Prostate gland (tissue), 2 donors: ENCODE results near the gene GAB4. TPM values are rescaled to one million over a fixed set of nuclear protein-coding genes. Genes with fewer than 3 reads are reported as not detected.

Experiments
- DNase-seq: peaks from one replicate; pipeline ENCODE4 v3.0.0-alpha.2; 2019; ENCODE audit warnings: low spot score
- H3K27ac ChIP-seq, 2 donors: fragments of 200-600 bp; sonication (generic); 2 replicates each; pipeline ENCODE4 v1.5.1; 2017 to 2019
- H3K27me3 ChIP-seq: fragments of 200-600 bp; sonication (generic); replicated peaks from 2 replicates; pipeline ENCODE4 v1.5.1; 2019; ENCODE audit not compliant: insufficient read depth
- H3K36me3 ChIP-seq, 2 donors: fragments of 200-600 bp; sonication (generic); 1 replicate in 1 of 2; 2 replicates in 1 of 2; pipeline versions ENCODE4 v1.5.1 to v1.8.1; 2017 to 2019
- H3K4me1 ChIP-seq: fragments of 200-600 bp; sonication (generic); replicated peaks from 2 replicates; pipeline ENCODE4 v1.5.1; 2019
- H3K4me3 ChIP-seq, 2 donors: fragments of 200-600 bp; sonication (generic); 2 replicates each; pipeline ENCODE4 v1.5.1; 2017 to 2019
- H3K9me3 ChIP-seq: fragments of 200-600 bp; sonication (generic); 2 replicates; pipeline ENCODE4 v1.5.1; 2017
- CTCF ChIP-seq, 4 experiments: fragments of 200-600 bp in 2 of 4; fragments of 450-650 bp in 2 of 4; sonication (generic) in 2 of 4; IDR thresholded peaks; 1 replicate in 3 of 4; 2 replicates in 1 of 4; pipeline ENCODE4 v1.5.1; 2016 to 2019; ENCODE audit warnings: antibody characterized with exemption in 4 of 4, mild to moderate bottlenecking in 2 of 4, moderate library complexity in 2 of 4
- POLR2A ChIP-seq: fragments of 450-650 bp; IDR thresholded peaks from one replicate; pipeline ENCODE4 v1.6.1; 2016; ENCODE audit warnings: antibody characterized with exemption, mild to moderate bottlenecking
- POLR2AphosphoS5 ChIP-seq: sonication (generic); formaldehyde crosslinking; IDR thresholded peaks from one replicate; pipeline ENCODE4 v1.6.1; 2017; ENCODE audit warnings: antibody characterized with exemption
- WGBS: methylation state at CpG from one replicate; pipeline ENCODE4 v1.1.5; 2018; 5-methylcytosine and 5-hydroxymethylcytosine counted together
- intact Hi-C: fragments of 100-400 bp; cut with DNase I; formaldehyde crosslinking; loops from one replicate; pipeline ENCODE4 v1.14.2; 2022
- total RNA-seq, 2 donors: library from RNA; depleted of rRNA; stranded (reverse); fragments of >200 nt; gene quantifications; one replicate each; pipeline ENCODE4 v1.1.0, GENCODE V29; 2016

Gene GAB4
- total RNA-seq, 2 donors from 2014 or later: 3.4 TPM; not detected in 1

GRCh38 chr22:16960220-16960883 lies 47.7 kb downstream of the GAB4 start:
- Histone ChIP-seq H3K4me3 (no peak overlapping the region), H3K27me3 (no peaks in the 10 kb centered on the region), H3K36me3 (no peaks in the 10 kb centered on the region), H3K27ac (no peak overlapping the region), H3K9me3 (no peaks in the 10 kb centered on the region), H3K4me1 (no peaks in the 10 kb centered on the region)
- TF ChIP-seq CTCF (IDR thresholded peaks at IDR 0.05) (no peak), POLR2A (no peak), POLR2AphosphoS5 (no peak)
- intact Hi-C loops: no loop called here
- 79% methylated on average over 3 of the region's 3 CpGs for WGBS
- no peak for DNase-seq

GRCh38 chr22:16959345-16959930 lies 48.6 kb downstream of the GAB4 start:
- Histone ChIP-seq H3K9me3 (no peaks in the 10 kb centered on the region), H3K36me3 (no peaks in the 10 kb centered on the region), H3K27me3 (no peaks in the 10 kb centered on the region), H3K4me3 (no peak overlapping the region), H3K4me1 (no peaks in the 10 kb centered on the region), H3K27ac (no peak overlapping the region)
- no peak for TF ChIP-seq CTCF (IDR thresholded peaks at IDR 0.05)
- no peak for TF ChIP-seq POLR2A
- TF ChIP-seq POLR2AphosphoS5: no peak
- WGBS: 93% methylated on average over 10 of the region's 10 CpGs
- DNase-seq: no peak
- intact Hi-C loops: no loop called here

GRCh38 chr22:16958475-16958874 lies 49.5 kb downstream of the GAB4 start:
- WGBS: 62% methylated on average over 2 of the region's 2 CpGs
- no peaks in the 10 kb centered on the region for H3K36me3 ChIP-seq
- no peak overlapping the region for H3K27ac ChIP-seq
- no peak for TF ChIP-seq CTCF (IDR thresholded peaks at IDR 0.05)
- no peak for TF ChIP-seq POLR2A
- no peak for TF ChIP-seq POLR2AphosphoS5
- no peaks in the 10 kb centered on the region for H3K9me3 ChIP-seq
- H3K4me1 ChIP-seq: no peaks in the 10 kb centered on the region
- no peak overlapping the region for H3K4me3 ChIP-seq
- intact Hi-C loops: no loop called here
- no peak for DNase-seq
- no peaks in the 10 kb centered on the region for H3K27me3 ChIP-seq

- Histone ChIP-seq H3K4me3 (no peak overlapping the region), H3K4me1 (no peaks in the 10 kb centered on the region), H3K36me3 (no peaks in the 10 kb centered on the region), H3K27me3 (no peaks in the 10 kb centered on the region), H3K9me3 (no peaks in the 10 kb centered on the region), H3K27ac (no peak overlapping the region)
- DNase-seq: no peak
- intact Hi-C loops: no loop called here
- no peak for TF ChIP-seq POLR2AphosphoS5
- TF ChIP-seq POLR2A: no peak
- TF ChIP-seq CTCF (IDR thresholded peaks at IDR 0.05): no peak
- WGBS: 87% methylated on average over 7 of the region's 7 CpGs
Measured at GRCh38 chr22:16957781-16958180, 50.2 kb downstream of the GAB4 start.

- intact Hi-C loops: no loop called here
- 76% methylated on average over 6 of the region's 6 CpGs for WGBS
- no peak for TF ChIP-seq POLR2A
- TF ChIP-seq CTCF (IDR thresholded peaks at IDR 0.05): no peak
- TF ChIP-seq POLR2AphosphoS5: no peak
Measured at GRCh38 chr22:16956290-16956689, 51.7 kb downstream of the GAB4 start.

More at GRCh38 chr22:16956290-16956689, 51.7 kb downstream of the GAB4 start:
- no peaks in the 10 kb centered on the region for H3K36me3 ChIP-seq
- H3K4me1 ChIP-seq: no peaks in the 10 kb centered on the region
- H3K4me3 ChIP-seq: no peak overlapping the region
- H3K27ac ChIP-seq: no peak overlapping the region
- no peaks in the 10 kb centered on the region for H3K27me3 ChIP-seq
- no peaks in the 10 kb centered on the region for H3K9me3 ChIP-seq
- no peak for DNase-seq
